Measurements from ENCODE around the gene PAF1. TPM values are rescaled to one million over a fixed set of nuclear protein-coding genes. Genes with fewer than 3 reads are reported as not detected.

The PAF1 gene
- total and polyA plus RNA-seq, 2 of the 13 experiments (the other 11 are each of a cell fraction or from before 2014, with no cell fraction given): 30.2 to 31.1 TPM

DNA sequence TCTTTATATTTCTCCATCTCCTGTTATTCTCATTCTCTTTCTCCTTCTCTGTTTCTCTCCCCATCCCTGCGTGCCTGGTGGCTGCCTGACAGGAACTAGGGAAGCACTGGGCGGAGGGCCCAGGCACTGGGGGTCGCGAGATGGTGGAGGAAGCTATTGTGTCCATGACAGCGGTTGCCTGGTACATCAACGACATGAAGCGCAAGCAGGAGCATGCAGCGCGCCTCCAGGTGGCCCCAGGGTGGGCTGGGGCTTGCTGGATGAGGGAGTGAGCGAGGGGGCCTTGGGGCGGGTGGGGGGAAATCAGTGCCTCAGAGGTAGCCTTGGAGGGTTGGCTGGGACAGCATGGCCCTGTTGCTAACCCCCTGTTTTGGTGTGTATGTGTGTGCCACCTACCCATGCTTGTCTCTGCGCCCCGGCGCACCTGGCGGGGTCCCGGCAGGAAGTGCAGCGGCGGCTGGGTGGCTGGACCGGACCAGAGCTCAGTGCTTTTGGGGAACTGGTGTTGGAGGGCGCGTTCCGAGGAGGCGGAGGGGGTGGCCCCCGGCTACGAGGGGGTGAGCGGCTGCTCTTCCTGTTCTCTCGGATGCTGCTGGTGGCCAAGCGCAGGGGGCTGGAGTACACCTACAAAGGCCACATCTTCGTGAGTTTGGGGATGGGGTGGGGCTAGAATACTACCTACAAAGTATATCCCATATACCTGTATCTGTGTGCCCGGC lies 26.7 kb upstream of the PAF1 start:
- in situ Hi-C loops (cut with HindIII; ENCODE audit: extremely low pct_ligation_motif_present, low pct_unique_long_range_greater_than_20kb): no loop called here
- ATAC-seq (no peak), FAIRE-seq (no peak), DNase-seq (ENCODE audit: low spot score) (no peak)
- no peak overlapping the region for H3K9ac ChIP-seq (ENCODE audit: insufficient read depth, low read depth, low read length)
- no peak overlapping the region for H3K4me3 ChIP-seq (replicated peaks in 1 of 3; ENCODE audit: insufficient read depth in 1 of 3, low read depth in 2 of 3, low read length in 3 of 3)
- no TSS peak for BruUV-seq (replicated peaks)
- intact Hi-C loops (cut with micrococcal nuclease; ENCODE audit: unreplicated experiment): loop anchor here (10.0 kb wide), 1 partner anchor 117 kb away; the partner anchor contains the start of gene EID2B
- H4K20me1 ChIP-seq (ENCODE audit: insufficient read depth, low read length): no peaks in the 10 kb centered on the region
- peaks cover 6% of the 10 kb centered on the region for H3K79me2 ChIP-seq (ENCODE audit: insufficient read depth, low read length)
- no peaks in the 10 kb centered on the region for H3K27me3 ChIP-seq (ENCODE audit: control insufficient read depth in 1 of 2, insufficient read depth in 2 of 2, low read length in 2 of 2)
- H2AFZ ChIP-seq (ENCODE audit: low read length): no peak overlapping the region
- 96% methylated on average over 26 of the region's 30 CpGs for WGBS (ENCODE audit: low lambda C conversion rate)
- H3K4me2 ChIP-seq (ENCODE audit: low read depth, low read length): no peak overlapping the region
- H3K9me3 ChIP-seq (ENCODE audit: low read length): no peaks in the 10 kb centered on the region
- no peak overlapping the region for H3K27ac ChIP-seq (ENCODE audit: extremely low read length, insufficient read depth, low read length)
- H3K36me3 ChIP-seq (replicated peaks in 1 of 2; ENCODE audit: control insufficient read depth in 1 of 2, insufficient read depth in 2 of 2, low read length in 2 of 2): peaks cover 4 to 10% of the 10 kb centered on the region in 2 experiments; a peak in 4 of 5 replicates
- peaks cover 32% of the 10 kb centered on the region for H3K4me1 ChIP-seq (ENCODE audit: insufficient read depth, low read length)
- no peak for TF ChIP-seq NCOA5 (CRISPR knock-in tag; IDR thresholded peaks at IDR 0.05)
- TF ChIP-seq MTF2 (CRISPR knock-in tag; IDR thresholded peaks at IDR 0.05; ENCODE audit: borderline replicate concordance): no peak
- TF ChIP-seq, protein P1, sequence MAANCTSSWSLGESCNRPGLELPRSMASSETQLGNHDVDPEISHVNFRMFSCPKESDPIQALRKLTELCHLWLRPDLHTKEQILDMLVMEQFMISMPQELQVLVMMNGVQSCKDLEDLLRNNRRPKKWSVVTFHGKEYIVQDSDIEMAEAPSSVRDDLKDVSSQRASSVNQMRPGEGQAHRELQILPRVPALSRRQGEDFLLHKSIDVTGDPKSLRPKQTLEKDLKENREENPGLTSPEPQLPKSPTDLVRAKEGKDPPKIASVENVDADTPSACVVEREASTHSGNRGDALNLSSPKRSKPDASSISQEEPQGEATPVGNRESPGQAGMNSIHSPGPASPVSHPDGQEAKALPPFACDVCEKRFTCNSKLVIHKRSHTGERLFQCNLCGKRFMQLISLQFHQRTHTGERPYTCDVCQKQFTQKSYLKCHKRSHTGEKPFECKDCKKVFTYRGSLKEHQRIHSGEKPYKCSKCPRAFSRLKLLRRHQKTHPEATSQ (CRISPR knock-in tag; IDR thresholded peaks at IDR 0.05; ENCODE audit: borderline replicate concordance): no peak
- TF ChIP-seq, protein P2, sequence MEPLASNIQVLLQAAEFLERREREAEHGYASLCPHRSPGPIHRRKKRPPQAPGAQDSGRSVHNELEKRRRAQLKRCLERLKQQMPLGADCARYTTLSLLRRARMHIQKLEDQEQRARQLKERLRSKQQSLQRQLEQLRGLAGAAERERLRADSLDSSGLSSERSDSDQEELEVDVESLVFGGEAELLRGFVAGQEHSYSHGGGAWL (CRISPR knock-in tag; IDR thresholded peaks at IDR 0.05): no peak
- no peak for TF ChIP-seq HMGA1 (CRISPR knock-in tag; conservative IDR thresholded peaks at IDR 0.05)
- no peak for TF ChIP-seq PAWR (CRISPR knock-in tag; IDR thresholded peaks at IDR 0.05; ENCODE audit: borderline replicate concordance)
- TF ChIP-seq THAP9 (CRISPR knock-in tag; IDR thresholded peaks at IDR 0.05; ENCODE audit: borderline replicate concordance): no peak
- TF ChIP-seq ZNF790 (CRISPR knock-in tag; IDR thresholded peaks at IDR 0.05; ENCODE audit: borderline replicate concordance): no peak
- TF ChIP-seq TFDP2 (CRISPR knock-in tag; IDR thresholded peaks at IDR 0.05): no peak
- no peak for TF ChIP-seq ZNF660 (CRISPR knock-in tag; IDR thresholded peaks at IDR 0.05; ENCODE audit: borderline replicate concordance, low read depth)
- no peak for TF ChIP-seq ZBTB3 (CRISPR knock-in tag; IDR thresholded peaks at IDR 0.05; ENCODE audit: borderline replicate concordance, low read depth)
- no peak for TF ChIP-seq ZNF780A (CRISPR knock-in tag; IDR thresholded peaks at IDR 0.05)
- TF ChIP-seq POGZ (CRISPR knock-in tag; IDR thresholded peaks at IDR 0.05): no peak
- TF ChIP-seq ZNF350 (CRISPR knock-in tag; IDR thresholded peaks at IDR 0.05; ENCODE audit: borderline replicate concordance, low read depth): no peak
- TF ChIP-seq SIX1 (CRISPR knock-in tag; IDR thresholded peaks at IDR 0.05; ENCODE audit: borderline replicate concordance): no peak
- ChIA-PET POLR2A (interaction anchor here (2.1 to 4.2 kb wide), 2 partner anchors 11 to 18 kb away, joined by 13 to 31 read pairs; partner anchors contain the start of gene RPS16), CTCF (ENCODE audit: low intra/inter-chr PET ratio, low total read pairs) (no interaction called here)

All from HepG2 (cell line).